GM19193 (cell line): ENCODE data around the gene PF4V1.

Experiments used
- POLR2A ChIP-seq: IDR thresholded peaks from 4 replicates; pipeline ENCODE4 v1.6.1; 2011; ENCODE audit not compliant: insufficient read depth, insufficient read length; ENCODE audit errors: extremely low read depth

Gene PF4V1

GRCh38 chr4:73872316-73873108, 19.4 kb downstream of the PF4V1 start:
- TF ChIP-seq POLR2A: no peak

GRCh38 chr4:73874386-73874785, 21.3 kb downstream of the PF4V1 start:
- no peak for TF ChIP-seq POLR2A

GRCh38 chr4:73875401-73875800, 22.3 kb downstream of the PF4V1 start:
- TF ChIP-seq POLR2A: no peak

GRCh38 chr4:73883306-73883705, 30.2 kb downstream of the PF4V1 start:
- TF ChIP-seq POLR2A: no peak

- no peak for TF ChIP-seq POLR2A
These were observed 32.6 kb downstream of the PF4V1 start for GRCh38 chr4:73885574-73886267.

GRCh38 chr4:73891326-73891725, 38.2 kb downstream of the PF4V1 start:
- no peak for TF ChIP-seq POLR2A

GRCh38 chr4:73891739-73892405, 38.8 kb downstream of the PF4V1 start:
- TF ChIP-seq POLR2A: no peak

GRCh38 chr4:73892966-73893365, 39.9 kb downstream of the PF4V1 start:
- no peak for TF ChIP-seq POLR2A

GRCh38 chr4:73894001-73894400, 40.9 kb downstream of the PF4V1 start:
- no peak for TF ChIP-seq POLR2A

- TF ChIP-seq POLR2A: no peak
These were observed 42.4 kb downstream of the PF4V1 start for GRCh38 chr4:73895201-73896175.

GRCh38 chr4:73896416-73896815, 43.3 kb downstream of the PF4V1 start:
- no peak for TF ChIP-seq POLR2A

GRCh38 chr4:73897380-73898136, 44.5 kb downstream of the PF4V1 start:
- no peak for TF ChIP-seq POLR2A

- TF ChIP-seq POLR2A: no peak
These were observed 47.9 kb downstream of the PF4V1 start for GRCh38 chr4:73901031-73901430.
